ENCODE data around the gene NDUFB8. TPM values are rescaled to one million over a fixed set of nuclear protein-coding genes. Genes with fewer than 3 reads are reported as not detected.

Gene NDUFB8
- total RNA-seq, 2 experiments from 2014 or later: 209 to 288 TPM

GRCh38 chr10:100567826-100568225 lies 38.2 kb upstream of the NDUFB8 start:
- Histone ChIP-seq H3K4me3 (ENCODE audit: low read depth, low read length, poor library complexity, severe bottlenecking) (no peak overlapping the region), H3K4me1 (ENCODE audit: insufficient read depth, low read length, poor library complexity, severe bottlenecking) (no peaks in the 10 kb centered on the region), H3K4me2 (ENCODE audit: low read length) (no peak overlapping the region), H3K36me3 (ENCODE audit: insufficient read depth, low read length) (no peaks in the 10 kb centered on the region), H2AFZ (ENCODE audit: low read length) (no peak overlapping the region), H3K79me2 (ENCODE audit: insufficient read depth, low read depth, low read length) (no peaks in the 10 kb centered on the region), H3K9me2 (ENCODE audit: insufficient read depth, low read length) (no peaks in the 10 kb centered on the region), H3K9me3 (ENCODE audit: low read length) (no peaks in the 10 kb centered on the region), H4K20me1 (ENCODE audit: insufficient read depth, low read length) (no peaks in the 10 kb centered on the region), H3K27ac (ENCODE audit: low read depth, low read length, poor library complexity, severe bottlenecking) (no peak overlapping the region)
- CTCF ChIA-PET (ENCODE audit: unreplicated experiment): interaction anchor here (0.6 kb wide), 1 partner anchor 69 kb away, joined by 3 read pairs; no protein-coding TSS in a partner anchor
- TF ChIP-seq EZH2phosphoT487 (IDR thresholded peaks at IDR 0.05; ENCODE audit: borderline replicate concordance, low read depth, low read length): no peak
- TF ChIP-seq CTCF (conservative IDR thresholded peaks at IDR 0.05; ENCODE audit: low read length): no peak
- no TSS peak for BruUV-seq (replicated peaks)
- POLR2A ChIA-PET: no interaction called here
- no peak for DNase-seq (ENCODE audit: low spot score)
- intact Hi-C loops (cut with micrococcal nuclease; ENCODE audit: unreplicated experiment): loop anchor here (10.0 kb wide), 1 partner anchor 307 kb away; no protein-coding TSS in a partner anchor

DNA sequence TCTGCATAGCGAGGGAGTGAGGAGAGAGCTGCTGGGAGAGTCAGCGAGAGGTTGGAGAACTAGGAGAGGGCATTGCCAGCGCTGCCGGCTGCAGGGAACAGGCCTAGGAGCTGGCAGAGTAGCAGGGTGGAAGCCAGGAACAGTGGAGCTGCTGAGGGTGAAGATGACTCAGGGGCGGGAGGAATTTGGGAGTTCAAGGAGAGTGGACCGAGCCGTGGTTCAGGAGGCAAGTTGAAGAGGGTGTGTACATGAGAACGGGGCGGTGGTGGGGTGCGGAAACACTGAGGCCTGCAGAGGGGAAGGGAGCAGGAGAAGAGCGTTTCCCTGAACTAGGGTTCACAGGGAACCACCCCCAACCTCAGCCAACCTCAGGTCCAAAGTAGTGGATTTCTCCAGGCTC lies 37.6 kb upstream of the NDUFB8 start:
- Histone ChIP-seq H4K20me1 (ENCODE audit: insufficient read depth, low read length) (no peaks in the 10 kb centered on the region), H3K4me1 (ENCODE audit: insufficient read depth, low read length, poor library complexity, severe bottlenecking) (no peaks in the 10 kb centered on the region), H2AFZ (ENCODE audit: low read length) (no peak overlapping the region), H3K9me3 (ENCODE audit: low read length) (no peaks in the 10 kb centered on the region), H3K4me2 (ENCODE audit: low read length) (no peak overlapping the region), H3K79me2 (ENCODE audit: insufficient read depth, low read depth, low read length) (no peaks in the 10 kb centered on the region), H3K36me3 (ENCODE audit: insufficient read depth, low read length) (no peaks in the 10 kb centered on the region), H3K9me2 (ENCODE audit: insufficient read depth, low read length) (no peaks in the 10 kb centered on the region), H3K27ac (ENCODE audit: low read depth, low read length, poor library complexity, severe bottlenecking) (no peak overlapping the region), H3K4me3 (ENCODE audit: low read depth, low read length, poor library complexity, severe bottlenecking) (no peak overlapping the region)
- intact Hi-C loops (cut with micrococcal nuclease; ENCODE audit: unreplicated experiment): loop anchor here (10.0 kb wide), 1 partner anchor 308 kb away; no protein-coding TSS in a partner anchor
- CTCF ChIA-PET (ENCODE audit: unreplicated experiment): no interaction called here
- BruUV-seq (replicated peaks): no TSS peak
- TF ChIP-seq CTCF (conservative IDR thresholded peaks at IDR 0.05; ENCODE audit: low read length) (no peak), EZH2phosphoT487 (IDR thresholded peaks at IDR 0.05; ENCODE audit: borderline replicate concordance, low read depth, low read length) (no peak)
- POLR2A ChIA-PET: no interaction called here
- DNase-seq (ENCODE audit: low spot score): no peak

DNA sequence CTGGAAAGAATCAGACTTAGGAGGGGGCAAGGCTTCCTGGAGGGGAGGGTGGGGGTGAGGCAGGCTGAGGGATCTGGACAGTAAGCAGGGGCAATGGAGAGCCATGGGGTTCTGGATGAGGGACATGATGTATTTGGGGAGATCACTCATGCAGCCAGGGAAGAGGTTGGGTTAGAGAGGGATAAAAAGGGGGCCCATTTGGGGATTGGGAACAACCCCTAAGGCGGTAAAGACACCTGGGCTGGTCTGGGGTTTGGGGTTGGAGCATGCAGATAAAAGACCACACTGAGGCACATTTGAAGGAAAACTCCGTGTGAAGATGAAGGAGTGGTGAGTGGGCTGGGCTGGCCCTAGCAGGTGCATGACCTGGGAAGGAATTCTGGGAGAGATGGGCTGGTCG lies 36.9 kb upstream of the NDUFB8 start:
- TF ChIP-seq CTCF (conservative IDR thresholded peaks at IDR 0.05; ENCODE audit: low read length) (no peak), EZH2phosphoT487 (IDR thresholded peaks at IDR 0.05; ENCODE audit: borderline replicate concordance, low read depth, low read length) (no peak)
- Histone ChIP-seq H3K9me3 (ENCODE audit: low read length) (no peaks in the 10 kb centered on the region), H3K4me3 (ENCODE audit: low read depth, low read length, poor library complexity, severe bottlenecking) (no peak overlapping the region), H4K20me1 (ENCODE audit: insufficient read depth, low read length) (no peaks in the 10 kb centered on the region), H3K36me3 (ENCODE audit: insufficient read depth, low read length) (no peaks in the 10 kb centered on the region), H3K4me2 (ENCODE audit: low read length) (no peak overlapping the region), H3K27ac (ENCODE audit: low read depth, low read length, poor library complexity, severe bottlenecking) (no peak overlapping the region), H3K9me2 (ENCODE audit: insufficient read depth, low read length) (no peaks in the 10 kb centered on the region), H2AFZ (ENCODE audit: low read length) (no peak overlapping the region), H3K79me2 (ENCODE audit: insufficient read depth, low read depth, low read length) (no peaks in the 10 kb centered on the region), H3K4me1 (ENCODE audit: insufficient read depth, low read length, poor library complexity, severe bottlenecking) (no peaks in the 10 kb centered on the region)
- ChIA-PET CTCF (ENCODE audit: unreplicated experiment) (no interaction called here), POLR2A (no interaction called here)
- intact Hi-C loops (cut with micrococcal nuclease; ENCODE audit: unreplicated experiment): loop anchor here (10.0 kb wide), 1 partner anchor 308 kb away; no protein-coding TSS in a partner anchor
- no TSS peak for BruUV-seq (replicated peaks)
- no peak for DNase-seq (ENCODE audit: low spot score)

Data from OCI-LY7 (cell line).